T-cell (primary cell): ENCODE results near the gene ZDHHC14. TPM values are rescaled to one million over a fixed set of nuclear protein-coding genes. Genes with fewer than 3 reads are reported as not detected.
"Not testable (repeated sequence)": the region's sequence is repeated elsewhere in the genome, so short reads cannot be mapped to it uniquely, and the experiment has no call there.

Experiments
- ATAC-seq, 4 experiments: fragments of 200-7000 bp in 3 of 4; fragments of 150-1000 bp in 1 of 4; cut with Tn5 transposase; replicated peaks in 1 of 4; 1 replicate in 3 of 4; 2 replicates in 1 of 4; pipeline ENCODE4 v1.10.0; 2021; ENCODE audit warnings: moderate library complexity in 3 of 4, mild to moderate bottlenecking in 2 of 4, moderate number of reproducible peaks in 1 of 4
- CTCF ChIA-PET, 2 donors: fragments of 300-600 bp; sonication (Branson Sonifier 250); formaldehyde crosslinking; loops; one replicate each; lab custom pipeline; 2022; ENCODE audit warnings: antibody characterized with exemption in 2 of 2; lab: Charles Lee
- POLR2A ChIA-PET, 2 donors: fragments of 300-600 bp; sonication (Branson Sonifier 250); formaldehyde crosslinking; loops; one replicate each; lab custom pipeline; 2022; ENCODE audit warnings: antibody characterized with exemption in 2 of 2; lab: Charles Lee
- DNase-seq, 35 experiments: peaks; one replicate each; pipeline versions ENCODE4 v3.0.0 to v3.0.0-alpha.2; 2013 to 2023
- H3K27ac ChIP-seq: one replicate; pipeline ENCODE4 v1.5.1; 2013; ENCODE audit warnings: low read length
- H3K27me3 ChIP-seq, 2 experiments: replicated peaks in 1 of 2; 1 replicate in 1 of 2; 2 replicates in 1 of 2; pipeline versions ENCODE4 v1.6.1 to v1.7.0; 2013; ENCODE audit warnings: low read length in 1 of 2, mixed read lengths in 1 of 2; ENCODE audit not compliant: control insufficient read depth in 2 of 2, insufficient read depth in 2 of 2; ENCODE audit errors: extremely low read depth in 1 of 2
- H3K36me3 ChIP-seq, 2 donors: 1 replicate in 1 of 2; 2 replicates in 1 of 2; pipeline versions ENCODE4 v1.6.1 to v1.7.0; 2013; ENCODE audit warnings: low read length in 1 of 2; ENCODE audit not compliant: control insufficient read depth in 2 of 2, insufficient read depth in 1 of 2; ENCODE audit errors: extremely low read depth in 1 of 2
- H3K4me1 ChIP-seq, 2 experiments: 1 replicate in 1 of 2; 2 replicates in 1 of 2; pipeline versions ENCODE4 v1.6.1 to v1.7.0; 2013; ENCODE audit warnings: low read length in 2 of 2, mixed read lengths in 1 of 2; ENCODE audit not compliant: insufficient read depth in 2 of 2, control insufficient read depth in 1 of 2; ENCODE audit errors: extremely low read depth in 1 of 2
- H3K4me3 ChIP-seq, 2 donors: 1 replicate in 1 of 2; 2 replicates in 1 of 2; pipeline versions ENCODE4 v1.5.1 to v1.7.0; 2013; ENCODE audit warnings: mild to moderate bottlenecking in 2 of 2, low read length in 1 of 2, moderate library complexity in 1 of 2; ENCODE audit not compliant: control insufficient read depth in 1 of 2; ENCODE audit errors: extremely low read depth in 1 of 2
- H3K9me3 ChIP-seq: 2 replicates; pipeline ENCODE4 v1.7.0; 2013
- H3K27ac Mint-ChIP-seq, 2 donors: one replicate each; pipeline ENCODE4 v1.8.0; 2020 to 2021; ENCODE audit warnings: mild to moderate bottlenecking in 2 of 2, mixed read lengths in 2 of 2
- H3K27me3 Mint-ChIP-seq, 2 donors: one replicate each; pipeline ENCODE4 v1.8.0; 2021 to 2022; ENCODE audit warnings: mixed read lengths in 2 of 2
- H3K36me3 Mint-ChIP-seq: one replicate; pipeline ENCODE4 v1.8.0; 2021; ENCODE audit warnings: mixed read lengths
- H3K4me1 Mint-ChIP-seq, 3 donors: one replicate each; pipeline ENCODE4 v1.8.0; 2020 to 2022; ENCODE audit warnings: mixed read lengths in 3 of 3, mild to moderate bottlenecking in 1 of 3
- H3K4me3 Mint-ChIP-seq, 3 donors: one replicate each; pipeline ENCODE4 v1.8.0; 2020 to 2022; ENCODE audit warnings: mild to moderate bottlenecking in 3 of 3, mixed read lengths in 3 of 3, moderate library complexity in 3 of 3
- H3K9me3 Mint-ChIP-seq, 3 donors: one replicate each; pipeline ENCODE4 v1.8.0; 2020 to 2022; ENCODE audit warnings: mixed read lengths in 3 of 3
- WGBS: methylation state at CpG from one replicate; pipeline ENCODE4 v1.1.5; 2013; ENCODE audit warnings: missing lambda C conversion rate; ENCODE audit not compliant: insufficient coverage; 5-methylcytosine and 5-hydroxymethylcytosine counted together
- total RNA-seq, 35 experiments: library from RNA in 6 of 35; stranded (reverse) in 6 of 35; fragments of 120-200 nt in 1 of 35; gene quantifications; one replicate each; pipeline versions ENCODE4 v1.2.1 to v1.2.4 and lab custom pipeline; 2013 to 2026

ZDHHC14 gene
- total RNA-seq, 5 donors from 2014 or later (not counting 1 experiment from before 2014, with no cell fraction given), result 2.1 to 3.7 (median 2.6) TPM

- DNase-seq (no peak), ATAC-seq (no peak)
- H3K36me3 Mint-ChIP-seq, result peaks cover 12% of the 10 kb centered on the region
- POLR2A ChIA-PET, result no interaction called here
- Histone ChIP-seq H3K9me3 (peaks cover 3% of the 10 kb centered on the region), H3K27ac (no peak overlapping the region), H3K27me3 (no peaks in the 10 kb centered on the region), H3K4me3 (no peak overlapping the region), H3K4me1 (no peaks in the 10 kb centered on the region), H3K36me3 (no peaks in the 10 kb centered on the region)
- H3K4me3 Mint-ChIP-seq, result no peak overlapping the region
- peaks cover 0 to 8% of the 10 kb centered on the region in 2 donors for H3K27me3 Mint-ChIP-seq
- no CpG with 5 or more reads among the region's 2 CpGs for WGBS
- CTCF ChIA-PET, result no interaction called here
- no peak overlapping the region for H3K27ac Mint-ChIP-seq
- peaks cover 3 to 10% (median 8%) of the 10 kb centered on the region in 3 donors for H3K4me1 Mint-ChIP-seq
- peaks cover 4 to 19% (median 9%) of the 10 kb centered on the region in 3 donors for H3K9me3 Mint-ChIP-seq
Observed at GRCh38 chr6:157388924-157389323, 7.9 kb downstream of the ZDHHC14 start.

- no peak overlapping the region for H3K27ac Mint-ChIP-seq
- H3K4me3 Mint-ChIP-seq, result no peak overlapping the region
- H3K27me3 ChIP-seq, result no peaks in the 10 kb centered on the region
- H3K4me3 ChIP-seq, result no peak overlapping the region
- ChIA-PET POLR2A (no interaction called here), CTCF (no interaction called here)
- H3K36me3 ChIP-seq, result no peaks in the 10 kb centered on the region
- DNase-seq (no peak), ATAC-seq (no peak)
- H3K27me3 Mint-ChIP-seq, result peaks cover 0 to 7% of the 10 kb centered on the region in 2 donors
- H3K9me3 ChIP-seq, result peaks cover 3% of the 10 kb centered on the region
- no CpG with 5 or more reads among the region's 4 CpGs for WGBS
- H3K27ac ChIP-seq, result no peak overlapping the region
- peaks cover 12% of the 10 kb centered on the region for H3K36me3 Mint-ChIP-seq
- H3K4me1 ChIP-seq, result no peaks in the 10 kb centered on the region
- H3K9me3 Mint-ChIP-seq, result peaks cover 4 to 19% (median 9%) of the 10 kb centered on the region in 3 donors
- H3K4me1 Mint-ChIP-seq, result peaks cover 3 to 8% (median 3%) of the 10 kb centered on the region in 3 donors
Observed at GRCh38 chr6:157390273-157391060, 9.5 kb downstream of the ZDHHC14 start.

GRCh38 chr6:157392927-157393668, 12.1 kb downstream of the ZDHHC14 start:
- Mint-ChIP-seq H3K4me1 (peaks cover 0 to 8% (median 0%) of the 10 kb centered on the region in 3 donors), H3K9me3 (peaks cover 4 to 19% (median 9%) of the 10 kb centered on the region in 3 donors), H3K27me3 (peaks cover 0 to 7% of the 10 kb centered on the region in 2 donors), H3K36me3 (peaks cover 12% of the 10 kb centered on the region), H3K4me3 (no peak overlapping the region), H3K27ac (no peak overlapping the region)
- peaks cover 3% of the 10 kb centered on the region for H3K9me3 ChIP-seq
- no peaks in the 10 kb centered on the region for H3K4me1 ChIP-seq
- no peak for DNase-seq
- ChIA-PET POLR2A (no interaction called here), CTCF (no interaction called here)
- H3K4me3 ChIP-seq, result no peak overlapping the region
- H3K27me3 ChIP-seq, result no peaks in the 10 kb centered on the region
- no peak overlapping the region for H3K27ac ChIP-seq
- no peak for ATAC-seq
- 94% methylated on average over 8 of the region's 14 CpGs for WGBS
- no peaks in the 10 kb centered on the region for H3K36me3 ChIP-seq

GRCh38 chr6:157393669-157394327, 12.8 kb downstream of the ZDHHC14 start:
- Histone ChIP-seq H3K27me3 (no peaks in the 10 kb centered on the region), H3K4me3 (no peak overlapping the region), H3K9me3 (peaks cover 3% of the 10 kb centered on the region), H3K4me1 (no peaks in the 10 kb centered on the region), H3K27ac (no peak overlapping the region), H3K36me3 (no peaks in the 10 kb centered on the region)
- ChIA-PET CTCF (no interaction called here), POLR2A (no interaction called here)
- no peak for ATAC-seq
- no peak overlapping the region for H3K4me3 Mint-ChIP-seq
- H3K9me3 Mint-ChIP-seq, result peaks cover 4 to 19% (median 9%) of the 10 kb centered on the region in 3 donors
- DNase-seq, result no peak
- no peak overlapping the region for H3K27ac Mint-ChIP-seq
- peaks cover 12% of the 10 kb centered on the region for H3K36me3 Mint-ChIP-seq
- H3K27me3 Mint-ChIP-seq, result peaks cover 0 to 7% of the 10 kb centered on the region in 2 donors
- WGBS, result 36% methylated on average over 1 of the region's 6 CpGs
- H3K4me1 Mint-ChIP-seq, result peaks cover 0 to 8% (median 0%) of the 10 kb centered on the region in 3 donors

GRCh38 chr6:157395199-157395598, 14.2 kb downstream of the ZDHHC14 start:
- H3K4me3 Mint-ChIP-seq, H3K36me3 Mint-ChIP-seq, H3K4me1 ChIP-seq, DNase-seq, H3K36me3 ChIP-seq, H3K4me3 ChIP-seq, POLR2A ChIA-PET, H3K27me3 ChIP-seq, H3K27ac ChIP-seq, H3K9me3 ChIP-seq, H3K27ac Mint-ChIP-seq, H3K27me3 Mint-ChIP-seq, ATAC-seq, H3K4me1 Mint-ChIP-seq: not testable (repeated sequence)
- CTCF ChIA-PET, result interaction anchor here in 1 of 2 donors (0.6 kb wide), 2 partner anchors 34 to 124 kb away, joined by 3 read pairs; no protein-coding TSS in a partner anchor
- H3K9me3 Mint-ChIP-seq, result peaks cover 4 to 15% (median 7%) of the 10 kb centered on the region in 3 donors
- 88% methylated on average over 10 of the region's 11 CpGs for WGBS

- no peak overlapping the region for H3K4me3 ChIP-seq
- no peaks in the 10 kb centered on the region for H3K9me3 ChIP-seq
- H3K27ac ChIP-seq, result no peak overlapping the region
- H3K27me3 ChIP-seq, result no peaks in the 10 kb centered on the region
- DNase-seq (no peak), ATAC-seq (no peak)
- H3K4me1 Mint-ChIP-seq, result peaks cover 0 to 8% (median 0%) of the 10 kb centered on the region in 3 donors
- POLR2A ChIA-PET, result no interaction called here
- no peaks in the 10 kb centered on the region for H3K36me3 ChIP-seq
- H3K27ac Mint-ChIP-seq, result no peak overlapping the region
- H3K36me3 Mint-ChIP-seq, result peaks cover 6% of the 10 kb centered on the region
- no peak overlapping the region for H3K4me3 Mint-ChIP-seq
- CTCF ChIA-PET, result no interaction called here
- H3K27me3 Mint-ChIP-seq, result peaks cover 0 to 7% of the 10 kb centered on the region in 2 donors
- no peaks in the 10 kb centered on the region for H3K4me1 ChIP-seq
- WGBS, result 95% methylated on average over 3 of the region's 3 CpGs
- peaks cover 0 to 9% (median 4%) of the 10 kb centered on the region in 3 donors for H3K9me3 Mint-ChIP-seq
Observed at GRCh38 chr6:157396026-157396425, 15.0 kb downstream of the ZDHHC14 start.
